Left renal cortex interstitium (tissue), 4 donors: ENCODE results near the gene TEX29. TPM values are rescaled to one million over a fixed set of nuclear protein-coding genes. Genes with fewer than 3 reads are reported as not detected.

ENCODE experiments used
- DNase-seq, 4 donors: peaks; one replicate each; pipeline ENCODE4 v3.0.0-alpha.2; 2013; ENCODE audit warnings: low read depth in 4 of 4, low spot score in 2 of 4, missing footprints in 1 of 4
- polyA plus RNA-seq, 4 donors: library from polyadenylated mRNA; unstranded; fragments of 120-200 nt; gene quantifications; one replicate each; pipeline ENCODE4 v1.2.1, GENCODE V29; 2013; ENCODE audit not compliant: insufficient read length in 4 of 4

TEX29 gene
- polyA plus RNA-seq, 4 donors: 0.48 to 0.71 (median 0.64) TPM

- DNase-seq: no peak
Measured at GRCh38 chr13:111318386-111318785, 2.1 kb upstream of the TEX29 start.

GRCh38 chr13:111319521-111319920 lies 921 bp upstream of the TEX29 start:
- DNase-seq: no peak

- DNase-seq: no peak
Measured at GRCh38 chr13:111322001-111322915, 1.8 kb downstream of the TEX29 start.

GRCh38 chr13:111322916-111323331 lies 2.5 kb downstream of the TEX29 start:
- no peak for DNase-seq

GRCh38 chr13:111323549-111323948 lies 3.1 kb downstream of the TEX29 start:
- DNase-seq: no peak

GRCh38 chr13:111323950-111324651 lies 3.7 kb downstream of the TEX29 start:
- no peak for DNase-seq

GRCh38 chr13:111324736-111325135 lies 4.3 kb downstream of the TEX29 start:
- no peak for DNase-seq

GRCh38 chr13:111325146-111325890 lies 4.9 kb downstream of the TEX29 start:
- DNase-seq: no peak

GRCh38 chr13:111325941-111326620 lies 5.6 kb downstream of the TEX29 start:
- DNase-seq: no peak

- DNase-seq: no peak
Measured at GRCh38 chr13:111326621-111326965, 6.2 kb downstream of the TEX29 start.

- no peak for DNase-seq
Measured at GRCh38 chr13:111326981-111327642, 6.7 kb downstream of the TEX29 start.

- no peak for DNase-seq
Measured at GRCh38 chr13:111327730-111328573, 7.5 kb downstream of the TEX29 start.

GRCh38 chr13:111328574-111329410 lies 8.3 kb downstream of the TEX29 start:
- no peak for DNase-seq

- no peak for DNase-seq
Measured at GRCh38 chr13:111329641-111330040, 9.2 kb downstream of the TEX29 start.

GRCh38 chr13:111330066-111330610 lies 9.7 kb downstream of the TEX29 start:
- DNase-seq: no peak

GRCh38 chr13:111335298-111335697 lies 14.9 kb downstream of the TEX29 start:
- DNase-seq: no peak

GRCh38 chr13:111336666-111337065 lies 16.2 kb downstream of the TEX29 start:
- no peak for DNase-seq

GRCh38 chr13:111337206-111337605 lies 16.8 kb downstream of the TEX29 start:
- DNase-seq: no peak
